K562 (cell line): ENCODE data around the gene PLA2G4F. TPM values are rescaled to one million over a fixed set of nuclear protein-coding genes. Genes with fewer than 3 reads are reported as not detected.

ENCODE experiments used
- ZBTB8A ChIP-seq: fragments of 450-650 bp; IDR thresholded peaks from 2 replicates; pipeline ENCODE4 v1.6.1; 2018; ENCODE audit warnings: mild to moderate bottlenecking, moderate library complexity; ENCODE audit not compliant: partially characterized antibody
- polyA plus RNA-seq, 8 experiments: library from polyadenylated mRNA; depleted of rRNA in 4 of 8; stranded (reverse) in 5 of 8; unstranded in 3 of 8; fragments of >200 nt; fragmentation: Nextera tagmentation in 2 of 8; fragmentation: Illumina TruSeq in 1 of 8; extraction: Ambion mirVana in 2 of 8; extraction: Trizol in 1 of 8; gene quantifications; 2 replicates each; pipeline versions ENCODE4 v1.2.1 to v1.2.3, GENCODE V29; 2011 to 2014; ENCODE audit warnings: inconsistent platforms in 1 of 8, missing spikeins in 1 of 8
- total RNA-seq, 7 experiments: library from RNA; depleted of rRNA in 6 of 7; stranded (reverse); fragments of >200 nt in 6 of 7; fragmentation: Illumina TruSeq in 2 of 7; extraction: Trizol in 2 of 7; gene quantifications; 2 replicates each; pipeline versions ENCODE4 v1.2.1 to v1.2.3, GENCODE V29; 2011 to 2021; ENCODE audit warnings: low replicate concordance in 1 of 7
- TF ChIP-seq, protein P1 (sequence below), 2 experiments: IDR thresholded peaks; 2 replicates each; pipeline ENCODE4 v1.6.1; 2011; ENCODE audit warnings: borderline replicate concordance in 1 of 2, control low read depth in 1 of 2, low read depth in 1 of 2, low read length in 1 of 2, mild to moderate bottlenecking in 1 of 2, mixed read lengths in 1 of 2, moderate library complexity in 1 of 2; ENCODE audit not compliant: insufficient read depth in 1 of 2, insufficient read length in 1 of 2, poor library complexity in 1 of 2, severe bottlenecking in 1 of 2; ENCODE audit errors: extremely low read depth in 1 of 2
- TF ChIP-seq, protein P2 (sequence below): fragments of 450-650 bp; conservative IDR thresholded peaks from 2 replicates; pipeline ENCODE4 v1.6.1; 2016; ENCODE audit warnings: missing genetic modification characterization, low read depth, mild to moderate bottlenecking, missing compliant biosample characterization, moderate library complexity
- TF ChIP-seq, protein P3 (sequence below), 2 experiments: fragments of 450-650 bp; formaldehyde crosslinking in 1 of 2; IDR thresholded peaks; 2 replicates each; pipeline versions ENCODE4 v1.4.0 to v1.6.1; 2014 to 2020; ENCODE audit warnings: mild to moderate bottlenecking in 2 of 2, borderline replicate concordance in 1 of 2, low read depth in 1 of 2

PLA2G4F gene
- total and polyA plus RNA-seq, 9 of the 15 experiments (the other 6 are each of a cell fraction or from before 2014, with no cell fraction given), result 0.02 TPM; not detected in 8

DNA sequence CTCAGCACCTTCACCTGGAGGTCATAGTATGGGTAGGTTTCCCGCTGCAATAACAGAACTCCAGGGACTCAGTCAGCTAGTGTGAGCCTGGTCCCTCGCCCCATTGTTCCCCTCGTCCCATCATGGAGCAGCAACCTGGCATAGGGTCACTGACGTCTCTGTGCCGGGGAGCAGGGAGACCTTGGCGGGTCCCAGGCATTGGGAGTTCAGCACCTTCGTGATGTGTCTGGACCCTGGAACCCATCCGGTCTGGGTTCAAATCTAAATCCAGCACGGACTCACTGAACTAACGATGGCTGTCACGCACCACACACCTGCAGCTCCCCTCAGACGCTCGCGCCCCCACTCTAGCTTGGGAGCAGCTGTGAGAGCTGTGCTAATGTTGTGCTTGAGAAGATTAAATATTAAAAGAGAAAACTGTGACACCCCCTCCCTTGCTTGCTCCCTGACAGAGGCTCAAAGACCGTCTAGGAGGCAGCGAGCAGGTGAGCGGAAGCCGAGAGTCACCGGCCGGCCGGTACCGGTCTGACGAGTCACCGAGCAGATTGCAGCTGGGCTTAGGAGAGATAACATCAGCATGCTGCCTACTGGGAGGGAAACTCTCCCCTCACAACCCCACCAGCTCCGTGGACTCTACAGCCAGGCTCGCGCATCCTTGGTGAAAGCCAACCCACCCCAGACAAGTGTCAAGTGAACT is 742 bp downstream of the PLA2G4F start (continued):
- TF ChIP-seq, protein P1, sequence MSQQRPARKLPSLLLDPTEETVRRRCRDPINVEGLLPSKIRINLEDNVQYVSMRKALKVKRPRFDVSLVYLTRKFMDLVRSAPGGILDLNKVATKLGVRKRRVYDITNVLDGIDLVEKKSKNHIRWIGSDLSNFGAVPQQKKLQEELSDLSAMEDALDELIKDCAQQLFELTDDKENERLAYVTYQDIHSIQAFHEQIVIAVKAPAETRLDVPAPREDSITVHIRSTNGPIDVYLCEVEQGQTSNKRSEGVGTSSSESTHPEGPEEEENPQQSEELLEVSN (IDR thresholded peaks at IDR 0.05; ENCODE audit: borderline replicate concordance in 1 of 2, extremely low read depth in 1 of 2, insufficient read depth in 1 of 2, insufficient read length in 1 of 2, low read depth in 1 of 2, low read length in 1 of 2, poor library complexity in 1 of 2, severe bottlenecking in 1 of 2), result peak; percentile 33 to 80
- TF ChIP-seq, protein P2, sequence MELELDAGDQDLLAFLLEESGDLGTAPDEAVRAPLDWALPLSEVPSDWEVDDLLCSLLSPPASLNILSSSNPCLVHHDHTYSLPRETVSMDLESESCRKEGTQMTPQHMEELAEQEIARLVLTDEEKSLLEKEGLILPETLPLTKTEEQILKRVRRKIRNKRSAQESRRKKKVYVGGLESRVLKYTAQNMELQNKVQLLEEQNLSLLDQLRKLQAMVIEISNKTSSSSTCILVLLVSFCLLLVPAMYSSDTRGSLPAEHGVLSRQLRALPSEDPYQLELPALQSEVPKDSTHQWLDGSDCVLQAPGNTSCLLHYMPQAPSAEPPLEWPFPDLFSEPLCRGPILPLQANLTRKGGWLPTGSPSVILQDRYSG, result no peak
- TF ChIP-seq, protein P3, sequence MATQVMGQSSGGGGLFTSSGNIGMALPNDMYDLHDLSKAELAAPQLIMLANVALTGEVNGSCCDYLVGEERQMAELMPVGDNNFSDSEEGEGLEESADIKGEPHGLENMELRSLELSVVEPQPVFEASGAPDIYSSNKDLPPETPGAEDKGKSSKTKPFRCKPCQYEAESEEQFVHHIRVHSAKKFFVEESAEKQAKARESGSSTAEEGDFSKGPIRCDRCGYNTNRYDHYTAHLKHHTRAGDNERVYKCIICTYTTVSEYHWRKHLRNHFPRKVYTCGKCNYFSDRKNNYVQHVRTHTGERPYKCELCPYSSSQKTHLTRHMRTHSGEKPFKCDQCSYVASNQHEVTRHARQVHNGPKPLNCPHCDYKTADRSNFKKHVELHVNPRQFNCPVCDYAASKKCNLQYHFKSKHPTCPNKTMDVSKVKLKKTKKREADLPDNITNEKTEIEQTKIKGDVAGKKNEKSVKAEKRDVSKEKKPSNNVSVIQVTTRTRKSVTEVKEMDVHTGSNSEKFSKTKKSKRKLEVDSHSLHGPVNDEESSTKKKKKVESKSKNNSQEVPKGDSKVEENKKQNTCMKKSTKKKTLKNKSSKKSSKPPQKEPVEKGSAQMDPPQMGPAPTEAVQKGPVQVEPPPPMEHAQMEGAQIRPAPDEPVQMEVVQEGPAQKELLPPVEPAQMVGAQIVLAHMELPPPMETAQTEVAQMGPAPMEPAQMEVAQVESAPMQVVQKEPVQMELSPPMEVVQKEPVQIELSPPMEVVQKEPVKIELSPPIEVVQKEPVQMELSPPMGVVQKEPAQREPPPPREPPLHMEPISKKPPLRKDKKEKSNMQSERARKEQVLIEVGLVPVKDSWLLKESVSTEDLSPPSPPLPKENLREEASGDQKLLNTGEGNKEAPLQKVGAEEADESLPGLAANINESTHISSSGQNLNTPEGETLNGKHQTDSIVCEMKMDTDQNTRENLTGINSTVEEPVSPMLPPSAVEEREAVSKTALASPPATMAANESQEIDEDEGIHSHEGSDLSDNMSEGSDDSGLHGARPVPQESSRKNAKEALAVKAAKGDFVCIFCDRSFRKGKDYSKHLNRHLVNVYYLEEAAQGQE (IDR thresholded peaks at IDR 0.05; ENCODE audit: borderline replicate concordance), result peak; percentile 85
- TF ChIP-seq, protein P3 (CRISPR knock-in tag; IDR thresholded peaks at IDR 0.05; ENCODE audit: low read depth), result no peak
- TF ChIP-seq ZBTB8A, result no peak
